GM18519 (cell line): ENCODE data around the gene GALNT2.

ENCODE experiments used
- ATAC-seq: cut with Tn5 transposase; IDR thresholded peaks from one replicate; pipeline ENCODE4 v1.9.1; 2021; ENCODE audit warnings: mild to moderate bottlenecking, moderate library complexity; ENCODE audit not compliant: unreplicated experiment, low FRiP score

Gene GALNT2

DNA sequence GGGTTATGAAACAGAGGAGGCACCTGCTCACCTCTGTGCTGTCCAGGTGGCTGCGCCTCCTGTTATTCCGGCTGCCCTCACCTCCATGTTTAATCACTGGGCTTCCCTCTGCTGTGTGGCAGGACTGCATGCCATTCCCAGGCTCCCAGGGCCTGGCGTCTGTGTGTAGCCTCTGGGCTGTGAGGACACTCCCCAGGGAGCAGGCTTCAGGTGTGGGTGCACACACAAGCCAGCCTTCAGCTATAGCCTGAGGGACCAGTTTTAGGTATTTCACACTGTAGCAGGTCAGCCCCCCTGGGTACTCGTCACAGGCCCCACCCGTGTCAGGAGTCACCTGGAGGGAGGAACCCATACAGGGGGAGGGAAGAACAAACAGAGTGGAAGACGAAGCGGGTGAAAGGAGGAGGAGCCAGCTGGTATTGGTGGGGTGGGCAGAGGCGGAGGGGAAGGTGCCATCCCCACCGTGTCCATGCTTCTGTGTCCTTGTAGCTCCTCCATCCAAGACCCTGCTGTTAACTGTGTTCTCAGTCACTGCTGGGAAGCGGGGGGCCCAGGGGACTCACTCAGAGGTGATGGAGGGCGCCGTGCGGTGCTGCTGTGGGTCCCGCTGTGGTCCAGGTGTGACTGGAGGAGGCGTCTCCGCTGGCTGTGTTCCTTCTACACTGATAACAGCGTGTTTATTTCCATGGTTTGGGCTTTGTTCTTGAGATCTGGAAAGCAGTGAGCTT is 200.5 kb downstream of the GALNT2 start:
- ATAC-seq = no peak

DNA sequence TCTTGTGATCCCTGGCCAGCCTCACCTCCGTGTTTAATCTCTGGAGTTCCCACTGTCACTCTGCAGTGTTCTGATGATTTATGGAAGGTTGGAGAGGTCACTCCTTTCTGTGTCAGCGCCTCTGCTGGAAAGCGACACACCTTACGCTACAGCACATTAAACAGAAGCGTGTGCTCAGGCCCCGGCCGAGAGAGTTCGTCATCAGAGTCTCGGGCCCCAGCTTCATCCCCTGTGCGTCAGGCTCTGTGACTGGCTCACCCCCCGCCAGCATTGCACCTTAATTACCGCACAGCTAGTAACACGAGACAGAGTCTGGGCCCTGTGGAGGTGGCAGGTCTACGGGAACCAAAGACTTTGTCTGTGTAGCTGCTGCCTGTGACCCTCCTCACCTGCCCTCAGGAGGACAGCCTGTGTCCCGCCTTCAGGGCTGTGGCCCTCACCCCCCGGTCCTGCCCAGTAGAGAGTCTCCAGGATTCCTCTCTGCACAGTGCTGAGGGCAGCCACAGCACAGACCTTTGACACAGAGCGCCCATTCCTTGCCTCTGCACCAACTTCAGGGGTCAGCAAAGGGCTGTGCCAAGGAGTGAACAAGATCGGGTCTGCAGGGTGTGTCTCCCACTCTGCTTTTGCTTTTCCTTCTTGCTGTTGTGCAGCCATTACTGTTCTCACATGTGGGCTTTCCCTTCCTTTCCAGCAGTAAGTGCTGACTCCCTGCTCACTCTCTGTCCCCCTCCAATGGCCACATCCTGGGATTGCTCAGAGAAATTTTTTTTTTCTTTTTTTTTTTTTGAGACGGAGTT is 201.5 kb downstream of the GALNT2 start:
- ATAC-seq = no peak

DNA sequence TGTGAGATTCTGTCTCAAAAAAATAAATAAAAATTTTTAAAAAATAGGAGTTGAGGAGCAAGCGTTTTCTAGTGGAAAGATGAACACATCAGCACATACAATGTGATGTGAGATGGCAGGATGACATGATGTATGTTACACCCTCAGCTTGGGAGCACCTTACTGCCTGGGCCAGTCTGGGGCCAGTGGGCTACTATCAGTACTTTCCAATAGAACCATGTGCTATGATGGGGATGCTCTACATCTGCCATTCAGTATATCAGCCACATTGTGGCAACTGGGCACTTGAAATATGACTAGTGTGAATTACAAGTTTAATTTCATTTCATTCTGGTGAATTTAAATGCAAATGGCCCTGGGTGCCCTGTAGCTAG is 203.1 kb downstream of the GALNT2 start:
- ATAC-seq = no peak

- ATAC-seq = peak; percentile 56
Measured at GRCh38 chr1:230270559-230271281, 203.7 kb downstream of the GALNT2 start.

- ATAC-seq = no peak
Measured at GRCh38 chr1:230271300-230272035, 204.4 kb downstream of the GALNT2 start.

- no peak for ATAC-seq
Measured at GRCh38 chr1:230272557-230272956, 205.5 kb downstream of the GALNT2 start.

DNA sequence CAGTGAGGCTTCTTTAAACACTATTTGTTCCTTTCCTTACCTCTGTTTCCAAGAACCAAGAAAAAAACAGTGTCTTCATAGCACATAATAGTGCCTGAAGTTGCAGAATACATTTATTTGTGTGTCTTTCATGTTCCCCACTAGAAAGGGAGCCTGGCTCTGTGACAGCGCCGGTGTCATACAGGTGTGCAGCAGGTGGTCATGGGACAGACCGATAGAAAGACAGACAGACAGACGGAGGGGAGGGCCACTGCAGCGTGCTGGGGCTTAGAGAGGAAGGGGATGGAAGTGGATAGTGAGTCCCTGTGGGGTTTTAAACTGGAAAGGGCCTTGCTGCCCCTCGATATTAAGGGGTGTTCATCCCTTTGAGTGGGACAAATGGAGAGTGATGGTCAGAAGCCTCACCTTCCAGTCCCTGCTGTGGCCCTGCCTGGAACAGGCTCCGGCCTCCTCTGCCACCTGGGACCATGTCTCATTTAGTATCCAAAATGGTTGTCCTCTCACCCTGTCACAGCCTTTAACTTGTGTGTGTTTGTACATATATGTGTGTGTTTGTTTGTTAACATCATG is 206.2 kb downstream of the GALNT2 start:
- ATAC-seq = no peak

DNA sequence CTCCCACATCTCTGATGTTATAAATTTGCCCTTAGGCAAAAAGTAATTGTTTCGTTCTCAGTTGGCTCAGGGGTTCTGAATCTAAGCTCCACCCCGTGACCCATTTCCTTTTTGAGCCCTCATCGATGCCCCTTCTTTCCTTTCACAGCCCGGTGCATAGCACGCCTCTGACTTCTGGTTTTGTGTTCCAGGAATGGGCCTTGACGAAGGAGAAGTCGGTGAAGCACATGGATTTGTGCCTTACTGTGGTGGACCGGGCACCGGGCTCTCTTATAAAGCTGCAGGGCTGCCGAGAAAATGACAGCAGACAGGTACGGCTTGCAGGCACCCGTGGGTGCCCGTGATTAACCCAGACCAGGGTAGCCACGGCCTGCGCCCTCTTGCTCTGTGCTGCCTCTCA is 207.2 kb downstream of the GALNT2 start:
- ATAC-seq = no peak

DNA sequence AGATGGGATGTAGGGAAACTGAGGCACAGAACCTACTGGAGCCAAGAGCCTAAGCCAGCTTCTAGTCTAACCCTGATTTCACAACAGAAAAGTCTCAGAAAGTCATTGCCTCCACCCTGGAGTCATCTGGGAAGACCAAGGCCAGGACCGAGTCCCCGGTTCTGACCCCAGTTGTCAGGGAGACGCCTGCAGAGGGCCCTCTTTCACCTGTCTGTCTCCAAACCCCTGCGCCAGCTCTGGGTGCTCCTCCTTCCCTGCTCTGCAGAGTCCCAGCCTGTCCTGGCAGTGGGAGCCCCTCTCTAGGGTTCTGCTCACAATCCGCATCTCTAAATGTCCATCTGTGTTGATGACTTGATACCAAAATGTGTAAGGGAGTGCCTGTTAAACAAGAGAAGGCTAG is 209.4 kb downstream of the GALNT2 start:
- ATAC-seq = no peak

GRCh38 chr1:230277201-230278025 is 210.4 kb downstream of the GALNT2 start:
- ATAC-seq = no peak

DNA sequence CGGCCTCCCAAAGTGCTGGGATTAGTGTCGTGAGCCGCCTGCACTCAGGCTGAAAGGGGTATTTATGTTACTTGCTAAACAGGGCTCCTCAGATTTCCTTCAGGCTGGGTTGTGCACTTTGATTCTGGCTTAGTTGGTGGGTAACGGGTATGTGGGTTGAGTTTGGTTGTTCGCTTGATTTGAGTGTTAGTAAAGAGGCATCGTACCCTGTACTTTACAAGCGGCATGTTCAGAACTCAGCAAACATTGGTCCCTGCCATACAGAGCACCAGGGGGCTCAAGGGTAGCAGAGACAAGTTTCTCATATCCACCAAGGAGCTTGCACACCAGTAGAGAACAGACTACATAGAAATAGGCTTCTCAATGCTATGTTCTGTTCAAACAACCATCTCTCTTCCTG is 211.3 kb downstream of the GALNT2 start:
- no peak for ATAC-seq

DNA sequence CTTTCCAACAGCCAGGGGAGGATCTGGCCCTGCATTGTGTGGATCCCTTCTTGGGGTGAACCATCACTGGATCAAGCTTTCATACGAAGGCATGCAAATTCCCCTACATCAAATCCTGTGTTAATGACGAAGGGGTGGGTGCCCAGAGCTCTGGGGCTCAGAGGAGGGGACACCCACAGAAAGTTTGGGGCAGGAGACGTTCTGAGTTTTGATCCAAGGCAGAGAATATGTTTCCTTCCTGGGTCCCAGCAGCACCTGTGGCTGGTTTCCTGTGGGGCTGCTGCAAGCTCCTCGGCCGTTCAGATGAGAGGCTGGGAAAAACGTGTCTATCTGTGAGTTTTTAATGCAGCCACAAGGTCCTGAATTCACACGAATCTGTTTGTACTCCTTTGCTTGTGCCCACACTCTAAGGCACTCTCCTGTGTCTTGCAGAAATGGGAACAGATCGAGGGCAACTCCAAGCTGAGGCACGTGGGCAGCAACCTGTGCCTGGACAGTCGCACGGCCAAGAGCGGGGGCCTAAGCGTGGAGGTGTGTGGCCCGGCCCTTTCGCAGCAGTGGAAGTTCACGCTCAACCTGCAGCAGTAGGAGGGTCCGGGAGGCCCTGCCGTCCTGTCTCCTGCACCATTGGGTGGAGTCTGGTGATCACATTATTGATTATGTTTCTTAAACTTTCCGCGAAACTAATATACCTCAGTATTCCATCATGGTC is 212.0 kb downstream of the GALNT2 start:
- ATAC-seq = no peak

- ATAC-seq = no peak
Measured at GRCh38 chr1:230279583-230279945, 212.5 kb downstream of the GALNT2 start.

DNA sequence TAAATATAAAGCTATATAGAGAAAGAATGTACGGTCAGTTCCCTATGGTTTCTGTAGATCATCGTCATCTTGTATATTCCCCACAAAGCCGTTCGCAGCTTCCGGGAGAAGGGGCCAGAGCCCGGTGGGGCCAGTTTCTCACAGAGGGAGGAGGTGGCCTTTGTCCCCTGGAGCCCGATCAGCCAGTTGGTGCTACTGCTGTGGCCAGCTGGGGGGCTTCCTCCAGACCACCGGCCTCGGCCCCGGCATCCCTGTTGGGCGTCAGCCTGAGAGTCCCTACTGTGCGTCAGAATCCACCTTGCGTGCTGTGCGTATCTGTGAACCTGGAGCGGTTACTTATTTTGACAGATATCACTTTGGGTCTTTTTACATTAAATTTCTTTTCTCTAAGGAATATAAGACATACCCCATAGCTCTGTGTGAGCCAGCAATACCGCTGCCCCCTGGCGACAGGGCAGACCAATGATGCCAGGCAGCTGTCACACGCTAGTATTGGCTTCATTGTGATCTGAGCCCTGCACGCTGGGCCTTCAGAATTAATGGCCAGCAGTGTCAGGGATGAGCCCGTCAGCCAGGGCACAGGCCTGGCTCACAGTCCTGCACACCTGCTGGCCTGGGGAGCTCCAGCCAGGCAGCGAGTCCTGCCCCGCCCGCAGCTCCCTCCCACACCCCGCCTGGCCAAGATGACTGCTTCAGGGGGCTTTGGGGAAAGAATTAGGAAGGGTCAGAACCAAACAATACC is 213.2 kb downstream of the GALNT2 start:
- no peak for ATAC-seq

DNA sequence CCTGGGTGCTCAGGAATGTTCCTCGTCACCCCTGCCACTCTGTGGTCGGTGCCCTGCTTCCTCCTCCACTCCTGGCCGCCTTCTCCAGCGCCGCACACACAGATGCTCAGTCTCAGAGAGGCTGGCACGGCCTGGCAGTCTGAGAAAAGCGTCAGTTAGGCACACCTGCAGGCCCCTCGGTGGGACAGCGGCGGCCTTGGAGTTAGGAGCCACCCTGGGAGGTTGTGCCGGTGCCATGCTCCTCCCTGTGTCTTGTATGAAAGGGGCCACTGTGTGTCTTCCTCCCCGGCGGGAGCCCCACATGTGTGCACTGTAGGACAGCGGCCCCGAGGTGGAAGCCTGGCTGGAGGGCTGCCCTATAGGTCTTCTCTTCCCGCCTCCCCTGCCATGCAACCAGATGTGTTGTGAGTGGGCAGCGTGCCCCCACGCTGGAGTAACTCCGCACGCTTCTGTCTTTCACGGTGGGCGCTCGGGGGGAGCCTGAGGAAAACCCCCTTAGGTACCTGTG is 213.9 kb downstream of the GALNT2 start:
- no peak for ATAC-seq

- no peak for ATAC-seq
Measured at GRCh38 chr1:230281556-230281955, 214.5 kb downstream of the GALNT2 start.

DNA sequence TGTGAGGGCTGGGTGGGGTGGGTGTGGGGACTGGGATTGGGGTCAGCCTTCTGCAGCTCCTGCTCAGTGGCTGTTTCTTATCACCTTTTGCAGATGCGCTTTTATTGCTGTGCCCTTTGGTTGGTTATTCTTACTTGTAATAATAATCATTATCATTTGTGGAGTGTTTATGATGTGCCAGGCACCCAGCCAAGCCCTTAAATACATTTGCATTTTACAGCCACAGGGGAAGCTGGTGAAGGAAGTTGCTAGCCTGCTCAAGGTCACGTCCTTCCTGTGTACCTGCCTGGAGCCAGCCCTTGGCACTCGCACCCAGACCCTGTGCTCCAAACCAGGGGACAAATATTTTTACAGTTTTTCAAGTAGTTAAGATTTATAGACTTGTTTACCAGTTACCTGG is 215.1 kb downstream of the GALNT2 start:
- ATAC-seq = no peak

- no peak for ATAC-seq
Measured at GRCh38 chr1:230283678-230284077, 216.6 kb downstream of the GALNT2 start.
